ENCODE measurements around the gene LPP. TPM values are rescaled to one million over a fixed set of nuclear protein-coding genes. Genes with fewer than 3 reads are reported as not detected.

Gene LPP
- total RNA-seq, 2 donors from 2014 or later, result 1,601 to 1,705 TPM

DNA sequence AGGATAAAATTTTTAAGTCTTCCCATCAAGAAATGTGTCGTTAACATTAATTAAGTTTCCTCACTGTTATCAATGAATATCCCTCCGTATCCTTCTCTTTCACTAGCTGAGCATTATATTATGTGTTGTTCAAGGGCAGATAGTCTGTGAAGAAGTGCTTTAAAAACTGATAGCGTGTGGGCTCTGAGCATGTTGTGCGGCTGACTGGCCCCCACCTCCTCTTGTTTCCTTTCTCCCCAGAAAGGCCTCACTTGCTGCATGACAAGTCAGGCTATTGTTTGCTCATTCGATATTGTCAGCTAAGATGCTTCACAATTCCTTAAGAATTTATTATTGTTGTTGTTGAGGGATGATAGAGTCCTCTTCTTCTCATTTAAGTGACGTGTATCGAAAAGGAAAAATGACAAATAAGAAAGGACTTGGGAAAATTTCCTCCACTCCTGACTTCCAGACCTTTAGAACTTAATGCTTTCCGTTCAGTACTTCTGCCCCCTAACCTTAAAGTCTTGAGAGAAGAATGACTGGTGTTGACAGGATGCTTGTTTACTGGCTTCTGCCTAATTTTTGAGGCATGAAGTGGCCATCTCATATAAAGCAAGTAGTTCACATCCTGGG, 298.3 kb downstream of the LPP start:
- no peak for DNase-seq (ENCODE audit: low spot score)
- intact Hi-C loops (cut with DNase I), result no loop called here

- intact Hi-C loops (cut with DNase I), result no loop called here
- DNase-seq (ENCODE audit: low spot score), result no peak
These were observed 299.8 kb downstream of the LPP start for GRCh38 chr3:188453431-188454384.

DNA sequence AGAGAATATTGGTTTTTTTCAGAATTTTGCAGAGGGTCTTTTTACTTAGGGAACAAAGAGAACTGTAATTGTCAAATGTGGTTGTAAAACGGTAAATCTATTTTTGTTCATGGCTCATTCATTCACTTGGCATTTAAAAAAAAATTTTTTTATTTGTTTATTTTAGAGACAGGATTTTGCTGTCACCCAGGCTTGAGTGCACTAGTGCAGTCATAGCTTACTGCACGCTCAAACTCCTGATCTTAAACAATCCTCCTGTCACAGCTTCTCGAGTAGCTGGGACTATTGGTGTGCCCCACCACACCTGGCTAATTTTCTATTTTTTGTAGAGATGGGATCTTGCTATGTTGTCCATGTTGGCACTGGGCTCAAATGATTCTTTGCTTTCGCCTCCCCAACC, 301.8 kb downstream of the LPP start:
- intact Hi-C loops (cut with DNase I), result no loop called here
- DNase-seq (ENCODE audit: low spot score), result no peak

GRCh38 chr3:188458756-188459155, 304.8 kb downstream of the LPP start:
- DNase-seq (ENCODE audit: low spot score), result no peak
- intact Hi-C loops (cut with DNase I), result no loop called here

DNA sequence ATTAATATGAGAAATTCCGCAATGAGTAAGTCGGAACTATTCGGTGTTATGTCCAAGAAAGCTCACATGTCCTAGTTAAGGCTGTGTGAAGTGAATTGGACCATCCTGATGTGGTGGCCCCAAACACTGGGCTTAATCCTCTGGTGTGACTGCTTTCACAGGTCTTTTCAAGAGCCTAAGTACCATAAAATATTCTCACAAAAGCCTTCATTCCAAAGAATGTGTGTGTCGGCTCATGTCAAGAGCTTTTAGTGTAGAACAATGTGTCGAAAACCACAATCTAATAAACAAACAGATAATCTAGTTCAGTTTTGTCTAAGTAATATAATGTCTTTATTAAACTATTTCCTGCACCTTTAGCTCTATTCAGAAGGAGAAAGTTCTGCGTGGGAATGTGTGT, 311.4 kb downstream of the LPP start:
- intact Hi-C loops (cut with DNase I), result no loop called here
- DNase-seq (ENCODE audit: low spot score), result no peak

DNA sequence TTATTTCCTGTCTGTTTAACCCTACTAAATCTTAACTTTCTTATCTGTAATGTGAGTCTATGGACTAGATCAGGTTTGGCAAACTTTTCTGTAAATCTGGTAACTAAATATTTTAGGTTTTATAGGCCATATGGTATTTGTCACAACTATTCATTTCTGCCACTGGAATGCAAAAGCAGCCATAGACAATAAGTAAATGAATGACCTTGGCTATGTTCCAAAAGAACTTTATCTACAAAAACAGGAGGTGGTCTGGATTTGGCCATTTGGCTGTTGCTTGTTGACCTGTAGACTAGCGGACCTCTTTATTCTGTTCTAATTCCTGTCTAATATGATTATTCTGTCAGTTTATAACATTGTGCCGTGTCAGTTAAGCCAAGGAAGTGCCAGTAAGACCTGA, 314.2 kb downstream of the LPP start:
- intact Hi-C loops (cut with DNase I), result no loop called here
- no peak for DNase-seq (ENCODE audit: low spot score)

- DNase-seq (ENCODE audit: low spot score), result peak; percentile 83
- intact Hi-C loops (cut with DNase I), result no loop called here
These were observed 314.7 kb downstream of the LPP start for GRCh38 chr3:188468662-188469061.

DNA sequence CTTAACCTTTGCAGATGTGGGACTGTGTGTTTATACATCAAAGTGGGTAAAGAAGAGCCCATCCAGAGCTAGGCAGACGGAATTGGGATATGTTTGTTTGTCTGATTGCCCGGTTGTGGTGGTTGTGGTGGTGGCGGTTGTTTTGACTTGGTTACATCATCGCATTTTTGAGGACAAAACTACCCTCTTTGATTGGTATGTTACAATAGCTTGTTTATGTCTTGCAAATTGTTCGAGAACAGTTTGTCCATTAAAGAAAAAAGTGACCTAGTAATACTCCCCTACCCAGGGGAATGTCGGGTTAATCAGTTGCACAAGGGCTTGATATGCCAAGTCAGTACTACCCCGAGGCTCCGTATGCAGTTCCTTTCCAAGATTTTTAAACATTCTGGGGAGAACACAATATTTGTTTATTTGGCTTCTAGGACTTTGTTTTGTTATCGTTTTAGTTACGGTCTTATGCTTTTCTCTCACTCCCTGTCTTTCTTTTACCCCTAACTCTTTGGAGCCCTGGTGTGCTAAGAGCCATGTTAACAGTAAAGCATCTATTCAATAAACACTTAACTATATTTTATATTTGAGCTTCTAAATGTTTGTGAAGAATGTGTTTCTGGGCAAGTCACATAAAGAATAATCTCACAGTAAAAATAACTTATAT, 315.4 kb downstream of the LPP start:
- no peak for DNase-seq (ENCODE audit: low spot score)
- intact Hi-C loops (cut with DNase I), result no loop called here

- intact Hi-C loops (cut with DNase I), result no loop called here
- no peak for DNase-seq (ENCODE audit: low spot score)
These were observed 316.7 kb downstream of the LPP start for GRCh38 chr3:188470508-188471130.

DNA sequence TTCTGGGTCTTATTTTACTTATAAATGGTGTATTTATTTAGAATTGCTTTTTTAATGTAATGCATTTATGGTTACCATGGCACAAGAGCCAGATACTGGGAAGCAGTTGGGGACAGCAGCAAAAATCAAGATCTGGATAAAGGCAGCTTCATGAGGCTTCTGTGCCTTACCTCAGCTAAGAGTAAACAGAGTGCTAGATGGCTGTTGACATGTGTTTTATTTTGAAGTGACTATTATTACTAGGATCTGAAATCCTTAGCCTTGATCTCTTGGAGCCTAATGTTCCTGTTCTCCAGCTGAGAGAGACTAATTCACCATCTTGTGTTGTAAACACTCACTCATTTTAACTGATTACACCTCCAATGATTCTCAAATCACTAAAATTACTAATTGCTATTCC, 317.8 kb downstream of the LPP start:
- DNase-seq (ENCODE audit: low spot score), result no peak

GRCh38 chr3:188472336-188472735, 318.4 kb downstream of the LPP start:
- intact Hi-C loops (cut with DNase I), result no loop called here
- DNase-seq (ENCODE audit: low spot score), result no peak

More for the DNA sequence above, 317.8 kb downstream of the LPP start:
- intact Hi-C loops (cut with DNase I), result no loop called here

DNA sequence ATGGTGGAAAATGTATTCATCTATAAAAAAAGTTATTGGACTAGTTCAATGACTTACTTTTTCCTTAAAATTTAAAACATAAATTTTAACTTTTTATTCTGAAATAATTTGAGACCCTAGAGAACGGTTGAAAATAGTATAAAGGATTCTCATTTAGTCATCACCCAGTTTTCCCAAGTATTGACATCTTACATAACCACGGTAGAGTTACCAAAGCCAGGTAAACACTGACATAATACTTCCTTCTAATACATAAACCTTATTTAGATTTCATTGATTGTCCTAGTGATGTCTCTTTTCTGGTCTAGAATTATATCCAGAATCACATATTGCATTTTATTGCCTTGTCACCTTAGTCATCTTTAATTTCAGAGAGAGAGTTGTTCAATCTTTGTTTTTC, 319.1 kb downstream of the LPP start:
- DNase-seq (ENCODE audit: low spot score), result no peak
- intact Hi-C loops (cut with DNase I), result no loop called here

DNA sequence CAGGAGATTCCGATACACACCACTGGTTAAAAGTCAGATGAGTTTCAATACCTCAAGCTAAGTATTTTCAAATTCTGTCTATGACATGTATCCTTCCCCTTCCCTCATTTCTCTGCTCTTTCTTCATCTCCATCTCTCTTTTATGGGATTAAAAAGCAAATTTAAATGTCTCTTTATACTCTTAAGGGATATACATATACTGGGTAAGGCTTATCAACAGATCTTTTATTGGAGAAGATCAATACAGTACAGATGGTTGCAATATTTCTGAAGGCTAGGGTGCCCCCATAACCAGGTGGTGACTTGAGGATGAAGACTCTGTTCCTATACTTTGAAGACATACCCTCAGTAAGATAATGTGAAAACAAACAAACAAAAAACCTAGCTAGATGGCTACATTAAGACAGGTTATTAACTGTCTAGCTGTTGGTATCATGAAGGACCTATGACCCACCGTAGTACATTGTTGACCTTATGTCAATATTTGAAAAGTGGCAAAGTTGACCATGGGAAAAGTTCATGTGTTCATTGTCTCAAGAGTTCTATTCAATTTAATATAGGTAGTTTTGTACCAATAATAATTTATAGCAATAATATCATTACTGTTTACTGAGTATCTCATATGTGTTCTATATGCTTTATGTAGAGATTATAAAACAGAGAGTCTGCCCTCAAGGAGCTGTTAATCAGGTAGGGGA, 319.8 kb downstream of the LPP start:
- DNase-seq (ENCODE audit: low spot score), result no peak
- intact Hi-C loops (cut with DNase I), result no loop called here

- no peak for DNase-seq (ENCODE audit: low spot score)
These were observed 323.0 kb downstream of the LPP start for GRCh38 chr3:188476935-188477334.

DNA sequence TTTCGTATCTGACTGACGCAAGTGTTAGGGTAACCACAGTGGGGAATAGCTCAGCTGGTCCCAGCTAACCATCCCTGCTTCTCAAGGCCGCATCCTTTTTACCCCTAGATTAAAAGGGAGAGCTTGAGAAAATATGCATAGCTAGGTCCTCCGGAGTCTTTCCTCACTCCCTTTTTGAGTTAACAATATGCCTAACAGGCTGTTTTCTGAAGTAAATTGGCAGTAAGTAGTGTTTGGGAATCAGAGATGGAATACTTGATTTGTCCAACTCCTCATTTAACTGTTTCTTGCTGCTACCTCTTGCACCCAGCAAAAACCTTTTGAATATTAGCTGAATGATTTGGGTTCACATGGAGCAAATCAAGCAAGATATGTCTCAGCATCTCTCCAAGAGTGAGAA, 326.1 kb downstream of the LPP start:
- DNase-seq (ENCODE audit: low spot score), result no peak
- intact Hi-C loops (cut with DNase I), result no loop called here

More at GRCh38 chr3:188476935-188477334, 323.0 kb downstream of the LPP start:
- intact Hi-C loops (cut with DNase I), result no loop called here

GRCh38 chr3:188482929-188483328, 329.0 kb downstream of the LPP start:
- intact Hi-C loops (cut with DNase I), result no loop called here
- DNase-seq (ENCODE audit: low spot score), result no peak

DNA sequence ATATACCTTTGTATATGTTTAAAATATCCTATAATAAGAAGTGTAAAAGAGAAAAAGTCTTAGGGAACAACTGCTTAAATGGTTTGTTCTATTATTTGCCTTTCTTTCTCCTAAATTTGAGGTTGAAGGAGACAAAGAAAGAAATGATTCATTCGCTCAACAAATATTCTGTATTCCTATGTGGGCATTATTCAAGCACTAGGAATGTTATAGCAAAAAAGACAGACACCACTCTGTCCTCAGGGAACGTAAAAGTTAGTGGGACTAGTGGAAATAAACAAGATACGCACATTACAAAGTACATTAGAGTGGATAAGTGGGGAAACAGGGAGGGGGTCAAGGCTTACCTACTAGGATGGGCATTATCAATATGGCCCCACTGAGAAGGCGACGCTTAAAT, 332.2 kb downstream of the LPP start:
- intact Hi-C loops (cut with DNase I), result no loop called here
- DNase-seq (ENCODE audit: low spot score), result no peak

DNA sequence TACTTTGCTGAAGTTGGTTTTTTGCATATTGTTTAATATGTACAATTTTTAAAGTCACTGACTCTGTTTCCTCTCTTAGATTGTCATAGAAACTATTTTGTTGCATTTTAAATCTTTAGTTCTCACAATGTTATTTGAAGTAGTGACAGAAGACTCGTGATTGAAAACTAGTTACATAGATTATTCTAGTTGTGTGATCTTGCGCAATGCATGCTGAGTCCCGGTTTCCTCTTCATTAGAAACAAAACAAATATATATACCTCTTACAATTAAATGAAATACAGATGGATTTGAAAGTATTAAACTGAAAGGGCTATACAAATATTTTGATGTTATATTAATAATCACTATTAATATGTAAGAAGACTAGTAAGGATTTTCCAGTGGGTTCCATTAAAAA, 333.0 kb downstream of the LPP start:
- no peak for DNase-seq (ENCODE audit: low spot score)
- intact Hi-C loops (cut with DNase I), result no loop called here

- intact Hi-C loops (cut with DNase I), result no loop called here
- DNase-seq (ENCODE audit: low spot score), result no peak
These were observed 333.7 kb downstream of the LPP start for GRCh38 chr3:188487652-188488051.

Data from posterior vena cava (tissue), 2 donors.